HUES64 (cell line): ENCODE data around the gene SEC61A1.

Experiments used
- H3K27ac ChIP-seq: 2 replicates; pipeline ENCODE4 v1.7.0; 2013; ENCODE audit warnings: low read depth, low read length, inconsistent platforms
- H3K27me3 ChIP-seq: 2 replicates; pipeline ENCODE4 v1.6.1; 2013; ENCODE audit warnings: mild to moderate bottlenecking, low read length; ENCODE audit not compliant: insufficient read depth
- H3K36me3 ChIP-seq: 2 replicates; pipeline ENCODE4 v1.6.1; 2013; ENCODE audit warnings: mild to moderate bottlenecking, low read length; ENCODE audit not compliant: insufficient read depth
- H3K4me1 ChIP-seq: 2 replicates; pipeline ENCODE4 v1.6.1; 2013; ENCODE audit warnings: mild to moderate bottlenecking, low read length, moderate library complexity; ENCODE audit not compliant: insufficient read depth
- H3K4me3 ChIP-seq: 2 replicates; pipeline ENCODE4 v1.5.1; 2013; ENCODE audit warnings: mild to moderate bottlenecking, low read length, moderate library complexity
- H3K9ac ChIP-seq: 2 replicates; pipeline ENCODE4 v1.6.1; 2013; ENCODE audit warnings: mild to moderate bottlenecking, low read depth, low read length
- H3K9me3 ChIP-seq: 2 replicates; pipeline ENCODE4 v1.6.1; 2013; ENCODE audit warnings: low read depth, low read length; ENCODE audit not compliant: insufficient read depth
- WGBS: fragments of 150-250, 120-280 bp; methylation state at CpG from one replicate; pipeline ENCODE4 v1.1.7; 2013; ENCODE audit warnings: missing lambda C conversion rate; 5-methylcytosine and 5-hydroxymethylcytosine counted together

The SEC61A1 gene

DNA sequence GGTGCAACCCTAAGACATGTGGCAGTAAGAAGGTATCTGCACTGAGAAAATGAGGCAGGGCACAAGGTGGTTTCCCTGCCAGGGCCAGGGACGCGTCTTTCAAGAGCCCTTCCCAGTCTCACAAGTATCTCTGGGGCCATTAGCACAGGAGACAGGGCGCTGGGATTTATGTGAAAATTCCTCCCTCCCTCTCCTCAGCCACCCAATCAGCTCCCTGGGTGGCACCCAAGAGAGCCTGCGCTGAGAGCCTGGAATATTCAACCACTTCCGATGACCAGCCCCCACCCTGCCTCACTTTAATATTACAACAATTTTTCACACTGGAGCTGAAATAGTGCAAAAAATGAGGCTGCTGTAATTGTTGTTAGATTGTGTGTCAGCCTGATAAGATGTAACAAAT, 26.1 kb downstream of the SEC61A1 start:
- H3K36me3 ChIP-seq: peaks cover 56% of the 10 kb centered on the region
- H3K9me3 ChIP-seq: no peaks in the 10 kb centered on the region
- peaks cover 6% of the 10 kb centered on the region; the same call in 1 of the 2 replicates for H3K4me1 ChIP-seq
- 89% methylated on average over 5 of the region's 5 CpGs for WGBS
- H3K27ac ChIP-seq: no peak overlapping the region
- no peak overlapping the region for H3K9ac ChIP-seq
- no peak overlapping the region for H3K4me3 ChIP-seq
- H3K27me3 ChIP-seq: peaks cover 22% of the 10 kb centered on the region

DNA sequence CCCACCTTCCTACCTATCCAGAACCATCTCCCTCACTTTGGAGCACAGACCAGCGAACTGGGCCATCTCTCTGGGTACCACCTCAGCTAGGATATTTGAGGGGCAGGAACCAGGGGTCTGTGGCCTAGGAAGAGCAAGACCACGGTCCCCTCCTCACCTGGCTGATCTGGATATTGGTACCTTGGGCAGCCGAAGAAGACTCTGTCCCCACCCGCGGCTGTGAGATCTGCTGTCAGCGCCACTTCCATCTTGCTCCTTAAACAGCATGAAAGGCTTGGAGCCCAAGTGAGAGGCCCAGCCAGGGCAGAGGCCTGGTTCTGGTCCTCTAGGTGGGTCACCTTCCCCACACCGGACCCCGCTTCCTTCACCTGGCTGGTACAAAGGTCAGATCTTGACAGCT, 26.6 kb downstream of the SEC61A1 start:
- H3K9ac ChIP-seq: no peak overlapping the region
- no peaks in the 10 kb centered on the region for H3K9me3 ChIP-seq
- H3K36me3 ChIP-seq: peaks cover 58% of the 10 kb centered on the region
- WGBS: 96% methylated on average over 8 of the region's 8 CpGs
- no peak overlapping the region for H3K27ac ChIP-seq
- peaks cover 6% of the 10 kb centered on the region; the same call in 1 of the 2 replicates for H3K4me1 ChIP-seq
- peaks cover 22% of the 10 kb centered on the region for H3K27me3 ChIP-seq
- H3K4me3 ChIP-seq: no peak overlapping the region

DNA sequence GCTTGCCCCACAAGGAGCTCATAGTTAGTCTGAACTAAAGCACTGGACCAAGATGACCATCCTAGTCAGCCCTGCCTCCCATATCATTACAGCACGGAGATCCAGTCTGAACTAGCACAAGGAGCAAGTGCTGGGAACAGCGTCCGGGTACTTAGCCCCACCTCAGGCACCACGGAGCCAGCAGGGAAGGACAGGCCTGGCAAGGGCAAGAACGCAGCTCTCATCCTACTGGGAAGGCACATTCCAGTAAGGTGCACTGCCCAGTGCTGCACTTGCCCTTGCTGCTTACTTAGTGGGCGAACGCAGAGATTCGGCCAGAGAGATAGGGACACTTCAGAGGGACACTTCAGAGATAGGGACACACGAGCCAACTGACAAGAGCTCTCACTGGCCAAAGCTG, 27.6 kb downstream of the SEC61A1 start:
- 94% methylated on average over 9 of the region's 9 CpGs for WGBS
- no peak overlapping the region for H3K9ac ChIP-seq

DNA sequence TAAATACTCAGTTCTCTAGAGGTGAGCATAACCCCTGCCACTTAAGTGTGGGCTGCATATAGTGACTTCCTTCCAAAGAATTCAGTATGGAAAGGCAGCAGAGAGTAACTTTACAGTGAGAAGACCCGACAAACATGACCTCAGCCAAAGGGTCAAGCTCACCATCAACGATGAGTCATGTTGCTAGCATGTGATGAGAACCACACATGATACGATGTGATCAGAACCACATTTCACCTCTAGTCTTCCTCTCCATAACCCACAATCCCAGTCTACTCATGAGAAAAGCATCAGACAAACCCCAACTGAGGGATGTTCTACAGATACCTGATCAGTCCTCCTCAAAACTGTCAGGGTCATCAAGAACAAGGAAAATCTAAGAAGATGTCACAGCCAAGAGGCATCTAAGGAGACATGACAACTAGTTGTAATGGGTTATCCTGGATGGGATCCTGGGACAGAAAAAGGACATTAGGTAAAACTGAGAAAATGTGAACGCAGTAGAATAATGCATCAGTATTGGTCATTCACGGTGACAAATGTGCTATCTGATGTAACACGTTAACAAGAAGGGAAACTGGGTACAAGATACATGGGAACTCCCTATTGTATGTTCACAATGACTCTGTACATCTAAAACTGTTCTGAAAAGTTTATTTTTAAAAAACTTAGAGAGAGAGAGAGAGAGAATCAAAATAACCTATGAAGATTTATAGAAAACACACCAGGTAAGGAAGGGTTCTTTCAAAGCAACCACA, 28.3 kb downstream of the SEC61A1 start:
- Histone ChIP-seq H3K36me3 (peaks cover 74% of the 10 kb centered on the region), H3K9ac (no peak overlapping the region), H3K4me1 (peaks cover 3% of the 10 kb centered on the region; the same call in 1 of the 2 replicates), H3K9me3 (no peaks in the 10 kb centered on the region), H3K4me3 (no peak overlapping the region), H3K27ac (no peak overlapping the region), H3K27me3 (peaks cover 22% of the 10 kb centered on the region)
- 94% methylated on average over 6 of the region's 6 CpGs for WGBS

More for the DNA sequence above, 27.6 kb downstream of the SEC61A1 start:
- peaks cover 6% of the 10 kb centered on the region; the same call in 1 of the 2 replicates for H3K4me1 ChIP-seq
- H3K27ac ChIP-seq: no peak overlapping the region
- H3K4me3 ChIP-seq: no peak overlapping the region
- H3K36me3 ChIP-seq: peaks cover 67% of the 10 kb centered on the region
- peaks cover 22% of the 10 kb centered on the region for H3K27me3 ChIP-seq
- H3K9me3 ChIP-seq: no peaks in the 10 kb centered on the region

DNA sequence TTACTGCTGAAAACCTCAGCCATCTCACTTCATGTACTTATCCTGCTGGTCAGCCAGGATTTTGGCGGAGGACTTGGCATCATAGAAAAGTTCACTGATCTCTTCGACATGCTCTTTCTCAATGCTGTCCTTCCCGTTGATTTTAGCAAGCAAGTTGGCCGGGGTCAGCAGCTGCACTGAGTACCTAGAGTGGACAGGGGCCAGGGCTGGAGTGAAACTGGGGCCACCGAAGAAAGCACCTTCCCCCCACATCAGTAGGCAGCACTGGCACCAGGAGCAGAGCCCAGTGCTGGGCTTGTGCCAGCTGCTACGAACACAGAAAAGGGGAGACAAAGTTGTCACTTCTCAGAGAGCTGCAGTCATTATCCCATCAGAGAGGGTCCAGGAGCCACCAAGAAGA, 29.0 kb downstream of the SEC61A1 start:
- peaks cover 16% of the 10 kb centered on the region for H3K27me3 ChIP-seq
- peaks cover 80% of the 10 kb centered on the region for H3K36me3 ChIP-seq
- no peak overlapping the region for H3K9ac ChIP-seq
- H3K27ac ChIP-seq: no peak overlapping the region
- 94% methylated on average over 6 of the region's 6 CpGs for WGBS
- peaks cover 3% of the 10 kb centered on the region; the same call in 1 of the 2 replicates for H3K4me1 ChIP-seq
- H3K4me3 ChIP-seq: no peak overlapping the region
- no peaks in the 10 kb centered on the region for H3K9me3 ChIP-seq

DNA sequence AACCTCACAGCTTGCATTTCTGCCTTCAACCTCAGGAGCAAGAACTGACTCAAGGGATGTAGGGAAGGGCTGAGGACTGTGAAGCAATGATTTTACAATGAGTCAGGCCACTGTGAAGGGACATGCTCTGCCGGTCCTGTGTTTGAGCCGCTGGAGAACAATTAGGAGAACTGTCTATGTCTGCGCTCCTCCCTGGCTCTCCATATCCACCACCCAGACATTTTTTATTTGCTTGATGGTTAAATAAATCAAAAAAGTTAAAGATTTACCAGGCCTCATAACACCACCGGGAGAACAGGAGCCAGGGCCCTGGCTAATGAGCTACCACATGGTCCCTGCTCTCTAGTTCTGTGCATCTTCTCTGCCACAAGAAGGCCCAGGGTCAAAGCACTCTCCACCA, 29.6 kb downstream of the SEC61A1 start:
- Histone ChIP-seq H3K4me3 (no peak overlapping the region), H3K4me1 (peaks cover 3% of the 10 kb centered on the region; the same call in 1 of the 2 replicates), H3K27ac (no peak overlapping the region), H3K36me3 (peaks cover 86% of the 10 kb centered on the region), H3K9me3 (no peaks in the 10 kb centered on the region), H3K27me3 (peaks cover 10% of the 10 kb centered on the region), H3K9ac (no peak overlapping the region)
- WGBS: 95% methylated on average over 4 of the region's 4 CpGs

DNA sequence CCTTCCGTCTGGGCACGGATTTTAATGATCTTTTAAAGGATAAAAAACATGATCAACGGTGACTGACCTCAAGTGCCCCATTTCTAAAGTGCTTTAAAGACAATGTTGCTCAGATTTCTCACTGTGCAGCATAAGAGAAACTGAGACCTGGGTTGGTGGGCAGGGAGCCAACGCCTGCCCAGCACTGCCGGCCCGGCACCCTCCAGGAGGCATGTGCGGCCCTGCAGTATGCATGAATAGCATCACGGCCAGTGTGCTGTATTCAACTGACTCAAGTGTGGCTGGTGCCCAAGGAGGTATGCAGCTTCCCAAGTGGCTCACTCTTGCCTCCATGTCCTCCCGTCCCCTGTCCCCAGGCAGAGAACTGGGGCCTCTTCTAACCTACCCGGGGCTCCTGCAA, 30.3 kb downstream of the SEC61A1 start:
- H3K27ac ChIP-seq: no peak overlapping the region
- H3K9ac ChIP-seq: no peak overlapping the region
- WGBS: 96% methylated on average over 10 of the region's 10 CpGs
- no peaks in the 10 kb centered on the region for H3K4me1 ChIP-seq
- H3K36me3 ChIP-seq: peaks cover 93% of the 10 kb centered on the region
- H3K9me3 ChIP-seq: no peaks in the 10 kb centered on the region
- H3K27me3 ChIP-seq: peaks cover 4% of the 10 kb centered on the region; the same call in 1 of the 2 replicates
- no peak overlapping the region for H3K4me3 ChIP-seq

DNA sequence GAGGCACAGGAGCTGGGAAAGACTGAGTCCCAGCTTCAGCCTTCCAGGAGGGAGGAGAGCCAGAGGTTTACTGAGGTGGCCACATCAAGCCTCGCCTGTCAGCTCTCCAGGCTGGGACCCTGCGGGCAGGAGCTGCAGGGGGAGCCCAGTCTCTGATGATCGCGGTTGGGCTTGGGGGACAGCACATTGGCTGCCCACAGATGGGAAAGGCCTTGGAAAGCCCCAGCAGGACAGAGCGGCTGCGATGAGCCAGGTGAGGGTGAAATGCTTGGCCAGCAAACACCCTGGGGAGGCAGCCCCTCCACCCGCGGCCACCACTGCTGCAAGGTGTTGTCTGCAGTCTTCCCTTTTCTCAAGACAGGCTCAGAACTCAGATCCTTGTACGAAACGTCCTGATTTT, 31.2 kb downstream of the SEC61A1 start:
- WGBS: 84% methylated on average over 10 of the region's 10 CpGs
- H3K9ac ChIP-seq: no peak overlapping the region
- no peak overlapping the region for H3K27ac ChIP-seq
- H3K27me3 ChIP-seq: no peaks in the 10 kb centered on the region
- H3K9me3 ChIP-seq: no peaks in the 10 kb centered on the region
- no peak overlapping the region for H3K4me3 ChIP-seq
- no peaks in the 10 kb centered on the region for H3K4me1 ChIP-seq
- peaks cover 95% of the 10 kb centered on the region for H3K36me3 ChIP-seq

DNA sequence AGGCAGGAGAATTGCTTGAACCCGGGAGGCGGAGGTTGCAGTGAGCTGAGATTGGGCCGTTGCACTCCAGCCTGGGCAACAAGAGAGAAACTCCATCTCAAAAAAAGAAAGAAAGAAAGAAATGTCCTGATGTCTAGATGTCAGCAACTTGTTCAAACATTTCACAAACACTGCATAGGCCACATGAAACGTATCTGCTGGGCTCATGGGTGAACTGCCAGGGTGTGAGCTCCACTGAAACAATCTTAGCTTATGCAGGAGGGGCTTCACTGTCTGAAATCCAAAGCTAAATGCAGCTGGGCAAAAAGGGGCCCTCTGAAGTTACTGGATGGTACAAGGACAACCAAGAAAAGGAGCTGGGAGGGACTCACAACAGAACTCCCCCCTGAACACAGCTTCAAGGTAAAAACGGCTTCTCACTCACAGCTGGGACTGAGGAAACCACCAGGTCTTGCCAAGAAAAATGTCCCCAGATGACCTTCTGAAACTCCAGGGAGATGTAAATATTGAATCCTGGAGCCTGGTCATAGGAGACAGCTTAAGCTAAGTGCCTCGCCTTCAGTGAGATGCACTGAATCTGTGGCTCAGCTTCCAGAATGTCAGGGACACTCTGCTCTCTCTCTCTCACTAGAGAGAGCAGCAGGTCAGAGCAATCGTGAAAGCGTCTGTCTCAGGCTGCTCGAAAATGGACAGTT, 31.9 kb downstream of the SEC61A1 start:
- no peak overlapping the region for H3K9ac ChIP-seq
- no peak overlapping the region for H3K4me3 ChIP-seq
- H3K27me3 ChIP-seq: no peaks in the 10 kb centered on the region
- H3K4me1 ChIP-seq: no peaks in the 10 kb centered on the region
- H3K9me3 ChIP-seq: no peaks in the 10 kb centered on the region
- H3K36me3 ChIP-seq: peaks cover 88% of the 10 kb centered on the region
- H3K27ac ChIP-seq: no peak overlapping the region
- WGBS: 96% methylated on average over 9 of the region's 9 CpGs

DNA sequence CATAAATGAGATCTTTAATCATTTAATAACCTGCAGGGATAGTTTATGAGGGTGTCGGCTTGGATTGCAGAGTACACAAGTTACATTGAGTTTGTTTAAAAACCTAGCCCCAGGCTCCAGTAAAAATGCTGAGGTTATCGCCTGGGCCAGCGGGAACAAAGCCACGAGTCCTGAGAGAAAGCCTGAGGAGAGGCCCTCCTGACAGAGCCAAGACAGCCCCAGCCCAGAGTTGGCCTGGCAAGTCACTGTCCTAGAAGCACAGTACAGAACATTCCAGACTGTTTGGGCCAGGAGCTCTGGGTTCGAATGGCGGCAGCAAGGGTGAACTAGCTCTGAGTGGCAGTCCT, 32.4 kb downstream of the SEC61A1 start:
- Histone ChIP-seq H3K9ac (no peak overlapping the region), H3K4me1 (no peaks in the 10 kb centered on the region), H3K27ac (no peak overlapping the region), H3K27me3 (no peaks in the 10 kb centered on the region), H3K4me3 (no peak overlapping the region), H3K9me3 (no peaks in the 10 kb centered on the region), H3K36me3 (peaks cover 87% of the 10 kb centered on the region)
- WGBS: 95% methylated on average over 6 of the region's 6 CpGs

DNA sequence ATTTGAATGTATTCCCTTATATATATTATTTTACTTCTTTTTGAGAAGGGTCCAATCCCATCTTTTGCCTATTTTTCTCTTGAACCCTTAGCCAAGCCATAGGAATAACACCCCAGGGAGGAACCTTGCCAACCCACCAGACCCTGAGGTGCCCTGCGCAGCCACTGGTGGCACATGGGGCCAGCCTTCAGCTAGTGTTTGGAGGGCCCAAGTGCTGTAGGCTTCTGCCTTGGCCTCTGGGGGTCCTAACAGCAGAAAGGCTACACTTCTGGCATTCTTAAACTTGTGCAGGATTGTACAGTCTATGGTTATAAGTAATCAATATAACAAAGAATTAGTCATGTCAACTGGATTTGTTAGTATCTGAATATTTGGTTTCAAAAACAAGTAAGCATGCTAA, 36.9 kb downstream of the SEC61A1 start:
- no peak overlapping the region for H3K9ac ChIP-seq
- H3K9me3 ChIP-seq: no peaks in the 10 kb centered on the region
- no peaks in the 10 kb centered on the region for H3K27me3 ChIP-seq
- 97% methylated on average over 1 of the region's 1 CpG for whole genome bisulfite sequencing
- no peak overlapping the region for H3K4me3 ChIP-seq
- no peaks in the 10 kb centered on the region for H3K4me1 ChIP-seq
- peaks cover 75% of the 10 kb centered on the region for H3K36me3 ChIP-seq
- no peak overlapping the region for H3K27ac ChIP-seq
